Measurements from ENCODE around the gene LNPEP.
A peak's percentile ranks its signal among the peaks of the same experiment; 100 is the strongest.

The LNPEP gene

DNA sequence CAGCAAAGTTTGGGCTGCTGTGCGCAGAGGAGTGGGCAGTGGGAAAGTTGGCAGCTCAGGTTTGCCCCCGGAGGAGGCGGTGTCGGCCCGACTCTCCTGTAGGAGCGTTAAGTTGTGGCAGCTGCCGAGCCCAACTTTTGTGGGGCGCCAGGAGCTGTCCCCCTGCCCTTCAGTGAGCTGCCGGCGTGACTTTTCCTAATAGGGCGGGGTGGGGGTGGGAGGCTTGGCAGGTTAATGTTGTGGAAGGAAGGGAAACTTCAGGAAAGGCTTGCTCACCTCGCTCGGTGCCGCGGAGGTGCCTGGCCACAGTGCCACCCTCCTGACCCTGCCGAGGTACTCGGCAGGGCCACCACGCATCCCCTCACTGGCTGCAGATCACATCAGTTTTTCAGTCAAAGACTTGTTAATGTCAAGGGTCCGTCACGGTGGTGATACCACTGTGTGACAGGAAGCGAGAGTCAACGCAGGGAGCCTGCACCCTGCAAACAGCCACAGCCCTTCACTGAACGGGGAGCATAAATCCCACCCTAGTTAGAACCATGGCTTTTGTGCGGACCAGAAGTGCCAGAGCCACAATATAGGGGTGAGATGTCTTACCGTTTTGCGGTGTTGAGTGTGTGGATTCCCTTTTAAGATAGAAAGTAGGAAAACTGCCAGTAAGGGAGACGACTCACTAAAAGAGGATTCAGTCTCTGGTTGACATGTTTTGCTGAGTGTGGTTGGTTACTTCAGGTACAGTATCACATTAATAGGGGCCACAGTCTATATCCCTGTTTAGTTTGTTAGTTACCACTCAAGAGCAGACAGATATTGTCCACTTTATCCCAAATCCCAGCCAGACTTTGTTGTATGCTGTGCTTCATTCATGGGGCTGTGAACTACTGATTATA, 796 bp downstream of the LNPEP start:
- TF ChIP-seq Cebpa-rat (IDR thresholded peaks at IDR 0.05), result no peak
- H4K20me1 ChIP-seq, result peaks cover 28% of the 10 kb centered on the region; the same call in 1 of the 2 replicates
- H3K4me3 ChIP-seq, result peak overlapping the region; percentile 82
- peaks cover 8% of the 10 kb centered on the region for H3K36me3 ChIP-seq
- H3K9me3 ChIP-seq, result peaks cover 2% of the 10 kb centered on the region; the same call in 1 of the 2 replicates
- H3K27ac ChIP-seq, result peak overlapping the region; percentile 97
- peaks cover 38% of the 10 kb centered on the region for H3K4me1 ChIP-seq
- peak overlapping the region; percentile 89 for H3K9ac ChIP-seq
- no peaks in the 10 kb centered on the region for H3K27me3 ChIP-seq
- peak overlapping the region; percentile 88 for H3K4me2 ChIP-seq

DNA sequence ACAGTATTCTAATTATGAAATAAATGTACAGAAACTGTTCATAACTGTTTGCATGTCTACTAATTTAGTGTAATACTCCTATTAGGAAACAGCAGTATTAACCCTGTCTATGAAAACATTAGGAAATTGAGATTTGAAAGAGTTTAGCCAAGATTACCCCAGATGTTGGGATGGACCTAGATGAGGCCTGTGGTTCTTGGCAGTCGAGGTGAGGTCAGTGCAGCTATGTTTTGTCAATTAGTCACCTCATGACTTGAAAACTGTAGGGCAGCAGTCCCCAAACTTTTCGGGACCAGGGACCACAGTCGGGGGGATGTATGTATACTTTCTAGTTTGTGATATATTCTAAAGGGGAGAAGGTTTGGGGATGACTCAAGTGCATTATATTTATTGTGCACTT, 4.7 kb downstream of the LNPEP start:
- Histone ChIP-seq H3K4me3 (no peak overlapping the region), H3K36me3 (peaks cover 23% of the 10 kb centered on the region), H3K9me3 (peaks cover 7% of the 10 kb centered on the region; the same call in 1 of the 2 replicates), H3K9ac (no peak overlapping the region), H3K27ac (no peak overlapping the region), H3K27me3 (no peaks in the 10 kb centered on the region), H3K4me1 (peaks cover 18% of the 10 kb centered on the region), H4K20me1 (peaks cover 40% of the 10 kb centered on the region; the same call in 1 of the 2 replicates), H3K4me2 (no peak overlapping the region)
- no peak for TF ChIP-seq Cebpa-rat (IDR thresholded peaks at IDR 0.05)

GRCh38 chr5:96941140-96941539, 5.3 kb downstream of the LNPEP start:
- no peaks in the 10 kb centered on the region for H3K27me3 ChIP-seq
- no peak overlapping the region for H3K27ac ChIP-seq
- no peak overlapping the region for H3K4me3 ChIP-seq
- no peak for TF ChIP-seq Cebpa-rat (IDR thresholded peaks at IDR 0.05)
- no peak overlapping the region for H3K4me2 ChIP-seq
- peaks cover 18% of the 10 kb centered on the region for H3K4me1 ChIP-seq
- H4K20me1 ChIP-seq, result peaks cover 45% of the 10 kb centered on the region; the same call in 1 of the 2 replicates
- peaks cover 7% of the 10 kb centered on the region; the same call in 1 of the 2 replicates for H3K9me3 ChIP-seq
- no peak overlapping the region for H3K9ac ChIP-seq
- peaks cover 23% of the 10 kb centered on the region for H3K36me3 ChIP-seq

GRCh38 chr5:96942078-96942477, 6.2 kb downstream of the LNPEP start:
- no peak overlapping the region for H3K27ac ChIP-seq
- no peak overlapping the region for H3K4me2 ChIP-seq
- no peak overlapping the region for H3K9ac ChIP-seq
- no peak for TF ChIP-seq Cebpa-rat (IDR thresholded peaks at IDR 0.05)
- H4K20me1 ChIP-seq, result peaks cover 45% of the 10 kb centered on the region; the same call in 1 of the 2 replicates
- peaks cover 17% of the 10 kb centered on the region for H3K4me1 ChIP-seq
- H3K36me3 ChIP-seq, result peaks cover 23% of the 10 kb centered on the region
- H3K4me3 ChIP-seq, result no peak overlapping the region
- peaks cover 7% of the 10 kb centered on the region; the same call in 1 of the 2 replicates for H3K9me3 ChIP-seq
- H3K27me3 ChIP-seq, result no peaks in the 10 kb centered on the region

DNA sequence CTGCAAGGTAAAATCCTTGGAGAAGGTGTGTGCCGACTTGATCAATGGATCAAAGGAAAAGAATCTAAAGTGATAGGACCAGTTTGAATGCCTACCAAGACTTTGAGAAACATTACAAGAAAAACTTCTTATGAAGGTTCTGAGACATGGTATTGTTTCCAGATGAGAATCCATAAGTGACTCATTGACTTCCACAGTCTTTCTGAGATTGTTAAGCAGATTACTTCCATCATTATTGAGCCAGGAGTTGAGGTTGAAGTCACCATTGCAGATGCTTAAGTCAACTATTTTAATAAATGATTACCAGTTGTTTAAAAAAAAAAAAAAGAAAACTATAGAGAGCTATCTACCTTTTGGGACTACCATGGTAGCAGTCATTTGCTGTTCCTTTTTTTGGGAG, 7.0 kb downstream of the LNPEP start:
- Histone ChIP-seq H3K36me3 (peaks cover 23% of the 10 kb centered on the region), H3K9me3 (peaks cover 9% of the 10 kb centered on the region), H3K9ac (no peak overlapping the region), H3K27me3 (no peaks in the 10 kb centered on the region), H3K4me3 (no peak overlapping the region), H4K20me1 (peaks cover 36% of the 10 kb centered on the region; the same call in 1 of the 2 replicates), H3K27ac (no peak overlapping the region), H3K4me2 (no peak overlapping the region), H3K4me1 (peaks cover 9% of the 10 kb centered on the region)
- TF ChIP-seq Cebpa-rat (IDR thresholded peaks at IDR 0.05), result no peak

GRCh38 chr5:96943799-96944198, 7.9 kb downstream of the LNPEP start:
- H3K9ac ChIP-seq, result no peak overlapping the region
- H3K4me3 ChIP-seq, result no peak overlapping the region
- H3K27ac ChIP-seq, result no peak overlapping the region
- H3K36me3 ChIP-seq, result peaks cover 23% of the 10 kb centered on the region
- H3K4me2 ChIP-seq, result no peak overlapping the region
- H4K20me1 ChIP-seq, result peaks cover 29% of the 10 kb centered on the region; the same call in 1 of the 2 replicates
- H3K4me1 ChIP-seq, result no peaks in the 10 kb centered on the region
- TF ChIP-seq Cebpa-rat (IDR thresholded peaks at IDR 0.05), result no peak
- H3K27me3 ChIP-seq, result no peaks in the 10 kb centered on the region
- peaks cover 16% of the 10 kb centered on the region for H3K9me3 ChIP-seq

GRCh38 chr5:96945144-96945897, 9.4 kb downstream of the LNPEP start:
- no peak for TF ChIP-seq Cebpa-rat (IDR thresholded peaks at IDR 0.05)
- H4K20me1 ChIP-seq, result peaks cover 29% of the 10 kb centered on the region; the same call in 1 of the 2 replicates
- H3K4me1 ChIP-seq, result no peaks in the 10 kb centered on the region
- H3K9ac ChIP-seq, result no peak overlapping the region
- no peak overlapping the region for H3K27ac ChIP-seq
- H3K36me3 ChIP-seq, result peaks cover 38% of the 10 kb centered on the region
- no peak overlapping the region for H3K4me2 ChIP-seq
- H3K4me3 ChIP-seq, result no peak overlapping the region
- no peaks in the 10 kb centered on the region for H3K27me3 ChIP-seq
- H3K9me3 ChIP-seq, result peaks cover 32% of the 10 kb centered on the region

DNA sequence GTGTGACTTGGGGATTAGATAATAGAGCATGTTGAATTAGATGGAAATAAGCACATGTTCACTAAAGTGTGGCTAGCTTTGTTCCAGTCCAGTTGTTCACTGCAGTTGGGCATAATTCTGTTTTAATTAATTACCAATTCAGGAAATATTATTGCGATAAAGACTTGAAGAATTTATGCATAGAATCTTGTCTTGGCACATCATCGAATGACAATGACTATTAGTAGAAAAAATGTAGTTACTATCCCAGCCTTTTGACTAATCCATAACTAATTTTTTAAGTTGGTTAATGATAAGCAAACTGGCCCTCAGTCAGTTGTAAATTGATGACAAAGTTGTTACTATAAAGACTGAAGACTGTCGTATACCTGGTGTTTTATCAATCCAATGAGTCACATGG, 10.5 kb downstream of the LNPEP start:
- Histone ChIP-seq H3K27ac (no peak overlapping the region), H3K4me2 (no peak overlapping the region), H4K20me1 (peaks cover 21% of the 10 kb centered on the region; the same call in 1 of the 2 replicates), H3K4me3 (no peak overlapping the region), H3K36me3 (peaks cover 40% of the 10 kb centered on the region), H3K4me1 (no peaks in the 10 kb centered on the region), H3K9ac (no peak overlapping the region), H3K27me3 (no peaks in the 10 kb centered on the region), H3K9me3 (peaks cover 40% of the 10 kb centered on the region)
- TF ChIP-seq Cebpa-rat (IDR thresholded peaks at IDR 0.05), result no peak

- H3K27ac ChIP-seq, result no peak overlapping the region
- H3K27me3 ChIP-seq, result no peaks in the 10 kb centered on the region
- H3K4me2 ChIP-seq, result no peak overlapping the region
- peaks cover 27% of the 10 kb centered on the region for H3K36me3 ChIP-seq
- H3K4me3 ChIP-seq, result no peak overlapping the region
- peaks cover 2% of the 10 kb centered on the region; the same call in 1 of the 2 replicates for H3K4me1 ChIP-seq
- H4K20me1 ChIP-seq, result 0 out of 2 replicates have a peak, but pooled peaks cover 3% of the 10 kb centered on the region
- H3K9ac ChIP-seq, result no peak overlapping the region
- peaks cover 54% of the 10 kb centered on the region for H3K9me3 ChIP-seq
- no peak for TF ChIP-seq Cebpa-rat (IDR thresholded peaks at IDR 0.05)
Observed at GRCh38 chr5:96952118-96952750, 16.4 kb downstream of the LNPEP start.

Data from BLaER1 (cell line).